B cell (primary cell): ENCODE data around the gene PLD3. TPM values are rescaled to one million over a fixed set of nuclear protein-coding genes. Genes with fewer than 3 reads are reported as not detected.

Experiments
- ATAC-seq: fragments of 200-7000 bp; cut with Tn5 transposase; one replicate; pipeline ENCODE4 v1.10.0; 2021; ENCODE audit warnings: low read depth, mild to moderate bottlenecking, moderate number of reproducible peaks, moderate library complexity
- CTCF ChIA-PET: fragments of 350-600 bp; sonication (Branson Sonifier 250); formaldehyde crosslinking; loops from one replicate; lab custom pipeline; 2021; ENCODE audit warnings: antibody characterized with exemption, inconsistent platforms; lab: Charles Lee
- POLR2A ChIA-PET: fragments of 350-600 bp; sonication (Branson Sonifier 250); formaldehyde crosslinking; loops from one replicate; lab custom pipeline; 2021; ENCODE audit warnings: antibody characterized with exemption; lab: Charles Lee
- DNase-seq: peaks from one replicate; pipeline ENCODE4 v3.0.0; 2013
- H2AFZ ChIP-seq: 2 replicates; pipeline ENCODE4 v1.6.1; 2012; ENCODE audit warnings: mild to moderate bottlenecking, low read depth, low read length; ENCODE audit not compliant: insufficient read depth, poor library complexity, severe bottlenecking
- H3K27ac ChIP-seq, 2 donors: 1 replicate in 1 of 2; 2 replicates in 1 of 2; pipeline ENCODE4 v1.5.1; 2012 to 2013; ENCODE audit warnings: low read length in 2 of 2, mild to moderate bottlenecking in 2 of 2, moderate library complexity in 1 of 2
- H3K27me3 ChIP-seq, 4 experiments: fragments of 200-600 bp in 1 of 4; sonication (generic) in 1 of 4; replicated peaks in 1 of 4; 1 replicate in 2 of 4; 2 replicates in 2 of 4; pipeline versions ENCODE4 v1.6.1 to v1.7.0; 2013 to 2016; ENCODE audit warnings: low read length in 3 of 4, mild to moderate bottlenecking in 2 of 4, mixed read lengths in 1 of 4, moderate library complexity in 1 of 4; ENCODE audit not compliant: insufficient read depth in 4 of 4, control insufficient read depth in 3 of 4; ENCODE audit errors: control extremely low read depth in 1 of 4
- H3K36me3 ChIP-seq, 2 experiments: replicated peaks in 1 of 2; 1 replicate in 1 of 2; 2 replicates in 1 of 2; pipeline versions ENCODE4 v1.6.1 to v1.7.1; 2013; ENCODE audit warnings: low read length in 1 of 2; ENCODE audit not compliant: insufficient read depth in 2 of 2, control insufficient read depth in 1 of 2; ENCODE audit errors: control extremely low read depth in 1 of 2, extremely low read depth in 1 of 2
- H3K4me1 ChIP-seq, 2 donors: fragments of 200-600 bp in 1 of 2; sonication (generic) in 1 of 2; 1 replicate in 1 of 2; 2 replicates in 1 of 2; pipeline versions ENCODE4 v1.5.1 to v1.6.1; 2013 to 2017; ENCODE audit warnings: low read length in 2 of 2; ENCODE audit not compliant: control insufficient read depth in 2 of 2, insufficient read depth in 2 of 2
- H3K4me2 ChIP-seq: replicated peaks from 2 replicates; pipeline ENCODE3; 2012; ENCODE audit warnings: mild to moderate bottlenecking, low read depth, low read length; ENCODE audit not compliant: poor library complexity, severe bottlenecking
- H3K4me3 ChIP-seq, 5 experiments: fragments of 200-600 bp in 1 of 5; sonication (generic) in 1 of 5; 1 replicate in 3 of 5; 2 replicates in 2 of 5; pipeline versions ENCODE4 v1.5.1 to v1.7.0; 2011 to 2016; ENCODE audit warnings: low read length in 4 of 5, mild to moderate bottlenecking in 4 of 5, low read depth in 2 of 5, control low read depth in 1 of 5, moderate library complexity in 1 of 5; ENCODE audit not compliant: insufficient read depth in 1 of 5; ENCODE audit errors: control extremely low read depth in 1 of 5, extremely low read depth in 1 of 5
- H3K79me2 ChIP-seq: fragments of 200-600 bp; sonication (generic); one replicate; pipeline ENCODE4 v1.6.0; 2016; ENCODE audit warnings: low read length; ENCODE audit not compliant: control insufficient read depth, insufficient read depth
- H3K9ac ChIP-seq: fragments of 200-600 bp; sonication (generic); 2 replicates; pipeline ENCODE4 v1.6.1; 2017; ENCODE audit warnings: mild to moderate bottlenecking, low read length, moderate library complexity
- H3K9me3 ChIP-seq, 3 donors: one replicate each; pipeline versions ENCODE4 v1.6.1 to v1.7.1; 2013; ENCODE audit warnings: low read length in 2 of 3; ENCODE audit not compliant: control insufficient read depth in 2 of 3, insufficient read depth in 1 of 3; ENCODE audit errors: control extremely low read depth in 1 of 3
- H4K20me1 ChIP-seq: 2 replicates; pipeline ENCODE4 v1.6.0; 2012; ENCODE audit warnings: mild to moderate bottlenecking, low read length; ENCODE audit not compliant: insufficient read depth, control insufficient read depth, poor library complexity, severe bottlenecking
- H3K27ac Mint-ChIP-seq: one replicate; pipeline ENCODE4 v1.8.0; 2021; ENCODE audit warnings: mixed read lengths
- H3K27me3 Mint-ChIP-seq: one replicate; pipeline ENCODE4 v1.8.0; 2021; ENCODE audit warnings: mixed read lengths
- H3K4me1 Mint-ChIP-seq: one replicate; pipeline ENCODE4 v1.8.0; 2021; ENCODE audit warnings: mixed read lengths
- H3K4me3 Mint-ChIP-seq: one replicate; pipeline ENCODE4 v1.8.0; 2021; ENCODE audit warnings: mixed read lengths
- H3K9me3 Mint-ChIP-seq: one replicate; pipeline ENCODE4 v1.8.0; 2022; ENCODE audit warnings: mixed read lengths; ENCODE audit not compliant: insufficient read depth
- EZH2 ChIP-seq: IDR thresholded peaks from 2 replicates; pipeline ENCODE4 v1.6.1; 2012; ENCODE audit warnings: borderline replicate concordance, low read depth, mild to moderate bottlenecking, moderate library complexity, low read length; ENCODE audit not compliant: insufficient read depth, poor library complexity, severe bottlenecking
- WGBS: methylation state at CpG from one replicate; pipeline ENCODE4 v1.1.5; 2013; ENCODE audit warnings: missing lambda C conversion rate; ENCODE audit not compliant: insufficient coverage; 5-methylcytosine and 5-hydroxymethylcytosine counted together
- intact Hi-C: fragments of 100-400 bp; cut with micrococcal nuclease; formaldehyde crosslinking; loops from one replicate; pipeline ENCODE4 v1.10.0; 2022
- polyA plus RNA-seq: library from polyadenylated mRNA; depleted of rRNA; stranded (reverse); fragments of >200 nt; gene quantifications from 2 replicates; pipeline ENCODE4 v1.2.3, GENCODE V29; 2012
- total RNA-seq, 2 donors: library from RNA; stranded (reverse); fragments of 120-200 nt in 1 of 2; gene quantifications; 1 replicate in 1 of 2; 2 replicates in 1 of 2; pipeline versions ENCODE4 v1.2.3 to v1.2.4, GENCODE V29; 2013 to 2022
- TF ChIP-seq, protein P1 (sequence below): fragments of 200-600 bp; IDR thresholded peaks from one replicate; pipeline ENCODE4 v1.8.0; 2022; ENCODE audit warnings: antibody characterized with exemption, mild to moderate bottlenecking

The PLD3 gene
- total and polyA plus RNA-seq, 2 donors (not counting 1 experiment from before 2014, with no cell fraction given), result 61.7 to 153 TPM

DNA sequence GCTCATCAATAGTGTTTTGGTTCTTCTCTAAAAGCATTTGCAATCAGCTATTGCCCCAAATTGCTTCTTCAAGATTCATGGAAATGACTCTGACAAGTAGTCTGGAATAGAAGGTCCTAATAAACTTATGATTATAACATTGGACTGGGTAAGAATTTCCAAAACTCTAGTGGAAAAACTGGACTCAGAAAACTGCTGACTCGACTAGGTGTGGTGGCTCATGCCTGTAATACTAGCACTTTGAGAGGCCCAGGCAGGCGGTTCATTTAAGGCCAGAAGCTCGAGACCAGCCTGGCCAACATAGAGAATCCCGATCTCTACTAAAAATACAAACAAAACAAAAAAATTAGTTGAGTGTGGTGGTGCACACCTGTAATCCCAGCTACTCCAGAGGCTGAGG, 47.8 kb upstream of the PLD3 start:
- H3K27ac ChIP-seq, result no peak overlapping the region
- no peak overlapping the region for H3K9ac ChIP-seq
- Mint-ChIP-seq H3K4me1 (peaks cover 2% of the 10 kb centered on the region), H3K27ac (no peak overlapping the region), H3K9me3 (no peaks in the 10 kb centered on the region), H3K4me3 (no peak overlapping the region), H3K27me3 (no peaks in the 10 kb centered on the region)
- TF ChIP-seq EZH2, result no peak
- TF ChIP-seq, protein P1, sequence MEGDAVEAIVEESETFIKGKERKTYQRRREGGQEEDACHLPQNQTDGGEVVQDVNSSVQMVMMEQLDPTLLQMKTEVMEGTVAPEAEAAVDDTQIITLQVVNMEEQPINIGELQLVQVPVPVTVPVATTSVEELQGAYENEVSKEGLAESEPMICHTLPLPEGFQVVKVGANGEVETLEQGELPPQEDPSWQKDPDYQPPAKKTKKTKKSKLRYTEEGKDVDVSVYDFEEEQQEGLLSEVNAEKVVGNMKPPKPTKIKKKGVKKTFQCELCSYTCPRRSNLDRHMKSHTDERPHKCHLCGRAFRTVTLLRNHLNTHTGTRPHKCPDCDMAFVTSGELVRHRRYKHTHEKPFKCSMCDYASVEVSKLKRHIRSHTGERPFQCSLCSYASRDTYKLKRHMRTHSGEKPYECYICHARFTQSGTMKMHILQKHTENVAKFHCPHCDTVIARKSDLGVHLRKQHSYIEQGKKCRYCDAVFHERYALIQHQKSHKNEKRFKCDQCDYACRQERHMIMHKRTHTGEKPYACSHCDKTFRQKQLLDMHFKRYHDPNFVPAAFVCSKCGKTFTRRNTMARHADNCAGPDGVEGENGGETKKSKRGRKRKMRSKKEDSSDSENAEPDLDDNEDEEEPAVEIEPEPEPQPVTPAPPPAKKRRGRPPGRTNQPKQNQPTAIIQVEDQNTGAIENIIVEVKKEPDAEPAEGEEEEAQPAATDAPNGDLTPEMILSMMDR, result no peak
- H3K4me2 ChIP-seq, result no peak overlapping the region
- H3K36me3 ChIP-seq, result no peaks in the 10 kb centered on the region
- ATAC-seq, result no peak
- no peaks in the 10 kb centered on the region for H3K27me3 ChIP-seq
- H3K79me2 ChIP-seq, result no peaks in the 10 kb centered on the region
- intact Hi-C loops, result no loop called here
- POLR2A ChIA-PET, result interaction anchor here (0.5 kb wide), 1 partner anchor 107 kb away, joined by 7 read pairs; no protein-coding TSS in a partner anchor
- no peaks in the 10 kb centered on the region for H4K20me1 ChIP-seq
- no peaks in the 10 kb centered on the region for H3K9me3 ChIP-seq
- DNase-seq, result no peak
- no peak overlapping the region for H3K4me3 ChIP-seq
- CTCF ChIA-PET, result interaction anchor here (0.6 to 1.1 kb wide), 4 partner anchors 9 to 164 kb away, joined by 3 to 4 read pairs (median 3); no protein-coding TSS in a partner anchor
- peaks cover 0 to 3% of the 10 kb centered on the region in 2 donors for H3K4me1 ChIP-seq
- no peak overlapping the region for H2AFZ ChIP-seq
- WGBS, result 88% methylated on average over 1 of the region's 4 CpGs

DNA sequence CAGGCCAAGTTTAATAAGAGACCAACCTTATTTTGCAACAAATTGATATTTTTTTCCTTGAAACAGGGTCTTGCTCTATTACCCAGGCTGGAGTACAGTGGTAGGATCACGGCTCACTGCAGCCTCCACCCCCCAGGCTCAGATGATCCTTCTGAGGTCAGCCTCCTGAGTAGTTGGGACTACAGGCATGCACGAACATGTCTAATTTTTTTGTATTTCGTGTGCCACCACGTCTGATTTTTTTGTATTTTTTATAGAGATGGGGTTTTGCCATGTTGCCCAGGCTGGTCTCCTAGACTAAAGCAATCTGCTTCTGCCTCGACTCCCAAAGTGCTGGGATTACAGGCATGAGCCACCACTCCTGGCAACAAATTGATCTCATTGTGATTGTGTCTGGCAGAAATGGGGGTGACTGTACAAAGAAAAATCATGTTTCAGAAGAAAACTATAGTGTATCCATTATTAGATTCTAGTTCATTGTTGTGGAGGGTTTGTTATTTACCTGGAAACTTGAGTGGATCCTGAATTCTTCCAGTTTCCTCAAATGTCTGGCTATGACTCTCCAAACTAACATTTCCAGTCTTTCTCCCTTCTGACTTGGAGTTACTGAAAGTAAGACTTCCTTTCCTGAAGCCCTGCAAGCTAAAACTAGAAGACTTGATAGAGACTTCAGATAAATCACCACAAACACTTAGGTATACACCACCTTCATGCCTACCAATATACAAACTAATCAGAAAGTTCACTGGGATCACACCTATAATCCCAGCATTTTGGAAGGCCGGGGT, 46.1 kb upstream of the PLD3 start:
- Histone ChIP-seq H3K9ac (no peak overlapping the region), H3K4me2 (no peak overlapping the region), H4K20me1 (no peaks in the 10 kb centered on the region), H3K4me3 (no peak overlapping the region), H3K27ac (no peak overlapping the region), H3K79me2 (no peaks in the 10 kb centered on the region), H3K9me3 (no peaks in the 10 kb centered on the region), H2AFZ (no peak overlapping the region), H3K27me3 (no peaks in the 10 kb centered on the region), H3K36me3 (no peaks in the 10 kb centered on the region), H3K4me1 (peaks cover 0 to 3% of the 10 kb centered on the region in 2 donors)
- ATAC-seq (no peak), DNase-seq (no peak)
- H3K4me1 Mint-ChIP-seq, result peaks cover 2% of the 10 kb centered on the region
- WGBS, result 97% methylated on average over 4 of the region's 6 CpGs
- POLR2A ChIA-PET, result no interaction called here
- no peak overlapping the region for H3K4me3 Mint-ChIP-seq
- CTCF ChIA-PET, result interaction anchor here (1.3 to 3.8 kb wide), 2 partner anchors 297 to 333 kb away, joined by 4 to 32 read pairs; partner anchors contain the start of gene LTBP4
- H3K27me3 Mint-ChIP-seq, result no peaks in the 10 kb centered on the region
- no peak for TF ChIP-seq EZH2
- TF ChIP-seq, protein P1, result no peak
- H3K27ac Mint-ChIP-seq, result no peak overlapping the region
- intact Hi-C loops, result no loop called here
- H3K9me3 Mint-ChIP-seq, result no peaks in the 10 kb centered on the region
